AG04450 (cell line): ENCODE measurements around the gene SLC37A3. TPM values are rescaled to one million over a fixed set of nuclear protein-coding genes. Genes with fewer than 3 reads are reported as not detected.

Experiments used
- CTCF ChIA-PET: fragments of 300-600, 350-600 bp; formaldehyde crosslinking; extraction: SDS; loops from one replicate; lab custom pipeline; 2022; ENCODE audit warnings: antibody characterized with exemption, inconsistent platforms; lab: Charles Lee
- POLR2A ChIA-PET: fragments of 350-600 bp; formaldehyde crosslinking; extraction: SDS; loops from one replicate; lab custom pipeline; 2021; ENCODE audit warnings: antibody characterized with exemption, inconsistent platforms; lab: Yijun Ruan, JAX
- DNase-seq: peaks from one replicate; pipeline ENCODE4 v3.0.0-alpha.2; 2011; ENCODE audit warnings: low read depth, low spot score
- H3K27ac ChIP-seq: one replicate; pipeline ENCODE4 v1.5.1; 2012; ENCODE audit warnings: low read depth, low read length, control low read depth
- H3K27me3 ChIP-seq: one replicate; pipeline ENCODE4 v1.6.0; 2012; ENCODE audit warnings: low read length; ENCODE audit not compliant: control insufficient read depth, insufficient read depth
- H3K4me3 ChIP-seq: 2 replicates; pipeline ENCODE4 v1.5.1; 2011; ENCODE audit warnings: mild to moderate bottlenecking, low read depth, low read length, control low read depth
- H3K9me3 ChIP-seq: 2 replicates; pipeline ENCODE4 v1.5.1; 2012; ENCODE audit warnings: low read length; ENCODE audit not compliant: control insufficient read depth, insufficient read depth
- CTCF ChIP-seq: IDR thresholded peaks from 2 replicates; pipeline ENCODE4 v1.5.1; 2011; ENCODE audit warnings: low read depth, low read length, control low read depth, inconsistent platforms
- polyA plus RNA-seq: library from polyadenylated mRNA; depleted of rRNA; stranded (reverse); fragments of >200 nt; gene quantifications from 2 replicates; pipeline ENCODE4 v1.2.3, GENCODE V29; 2011

The SLC37A3 gene
- polyA plus RNA-seq, 1 experiment = 61.7 TPM

- POLR2A ChIA-PET = no interaction called here
Measured at GRCh38 chr7:140349144-140349771, 49.1 kb downstream of the SLC37A3 start.

GRCh38 chr7:140348161-140348849, 50.0 kb downstream of the SLC37A3 start:
- H3K4me3 ChIP-seq = no peak overlapping the region
- CTCF ChIA-PET = interaction anchor here (0.9 kb wide), 1 partner anchor 22 kb away, joined by 3 read pairs; no protein-coding TSS in a partner anchor
- H3K27me3 ChIP-seq = no peaks in the 10 kb centered on the region
- TF ChIP-seq CTCF = no peak
- no peaks in the 10 kb centered on the region for H3K9me3 ChIP-seq
- DNase-seq = peak; percentile 34
- POLR2A ChIA-PET = no interaction called here
- H3K27ac ChIP-seq = peak overlapping the region; percentile 77

More at GRCh38 chr7:140349144-140349771, 49.1 kb downstream of the SLC37A3 start:
- Histone ChIP-seq H3K27me3 (no peaks in the 10 kb centered on the region), H3K4me3 (no peak overlapping the region), H3K27ac (peak overlapping the region; percentile 77), H3K9me3 (no peaks in the 10 kb centered on the region)
- no peak for TF ChIP-seq CTCF
- no peak for DNase-seq
- CTCF ChIA-PET = no interaction called here

- no peak overlapping the region for H3K4me3 ChIP-seq
- CTCF ChIA-PET = interaction anchor here (1.0 kb wide), 1 partner anchor 21 kb away, joined by 4 read pairs; no protein-coding TSS in a partner anchor
- H3K27me3 ChIP-seq = no peaks in the 10 kb centered on the region
- POLR2A ChIA-PET = no interaction called here
- no peak for DNase-seq
- no peak overlapping the region for H3K27ac ChIP-seq
- no peaks in the 10 kb centered on the region for H3K9me3 ChIP-seq
- TF ChIP-seq CTCF = no peak
Measured at GRCh38 chr7:140347218-140347617, 51.1 kb downstream of the SLC37A3 start.

GRCh38 chr7:140345426-140345825, 52.9 kb downstream of the SLC37A3 start:
- POLR2A ChIA-PET = no interaction called here
- Histone ChIP-seq H3K27me3 (no peaks in the 10 kb centered on the region), H3K27ac (no peak overlapping the region), H3K4me3 (no peak overlapping the region), H3K9me3 (no peaks in the 10 kb centered on the region)
- DNase-seq = no peak
- no peak for TF ChIP-seq CTCF
- CTCF ChIA-PET = no interaction called here
